Right atrium auricular region (tissue), 2 donors: ENCODE results near the gene KIRREL3. TPM values are rescaled to one million over a fixed set of nuclear protein-coding genes. Genes with fewer than 3 reads are reported as not detected.
A peak's percentile ranks its signal among the peaks of the same experiment; 100 is the strongest.

ENCODE experiments used
- DNase-seq: peaks from one replicate; pipeline ENCODE4 v3.0.0-alpha.2; 2019; ENCODE audit warnings: low spot score
- H3K27ac ChIP-seq, 2 donors: fragments of 200-600 bp; sonication (generic); 1 replicate in 1 of 2; 2 replicates in 1 of 2; pipeline ENCODE4 v1.5.1; 2016 to 2019
- H3K27me3 ChIP-seq, 2 donors: fragments of 200-600 bp; sonication (generic); one replicate each; pipeline versions ENCODE4 v1.5.1 to v1.6.0; 2017 to 2019
- H3K36me3 ChIP-seq: fragments of 200-600 bp; sonication (generic); one replicate; pipeline ENCODE4 v1.5.1; 2016
- H3K4me1 ChIP-seq, 2 donors: fragments of 200-600 bp; sonication (generic); one replicate each; pipeline versions ENCODE4 v1.5.1 to v1.6.0; 2017 to 2019
- H3K4me3 ChIP-seq, 2 donors: fragments of 200-600 bp; sonication (generic); 1 replicate in 1 of 2; 2 replicates in 1 of 2; pipeline ENCODE4 v1.5.1; 2017 to 2019; ENCODE audit warnings: mild to moderate bottlenecking in 1 of 2, moderate library complexity in 1 of 2
- H3K9me3 ChIP-seq, 2 donors: fragments of 200-600 bp; sonication (generic); one replicate each; pipeline ENCODE4 v1.5.1; 2019
- total RNA-seq, 2 donors: library from RNA; depleted of rRNA; stranded (reverse); fragments of >200 nt; gene quantifications; one replicate each; pipeline ENCODE4 v1.1.0, GENCODE V29; 2016
- TF ChIP-seq, protein P1 (sequence below), 2 donors: fragments of 200-600 bp; sonication (generic); IDR thresholded peaks; one replicate each; pipeline ENCODE4 v1.5.1; 2019; ENCODE audit warnings: antibody characterized with exemption in 2 of 2

The KIRREL3 gene
- total RNA-seq, 2 donors from 2014 or later = 0.51 to 0.74 TPM

DNA sequence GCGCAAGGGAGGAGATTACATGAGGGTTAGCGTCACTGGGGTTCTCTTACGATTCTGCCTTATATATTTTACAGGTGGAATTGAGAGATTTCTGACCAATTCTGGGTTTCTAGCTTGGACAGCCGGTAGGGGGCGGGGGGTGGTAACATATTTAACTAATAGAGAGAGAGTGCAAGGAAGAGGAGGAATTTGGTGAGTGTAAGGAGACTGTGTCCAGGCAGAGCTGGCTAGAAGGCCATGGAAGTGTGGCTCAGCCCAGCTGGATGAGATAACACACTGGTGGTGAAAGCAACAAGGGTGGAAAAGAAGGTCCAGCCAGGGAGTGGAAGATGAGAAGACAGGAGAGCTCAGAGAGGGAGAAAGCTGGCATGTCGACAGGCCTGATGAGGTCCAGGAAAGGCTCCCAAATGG, 588.6 kb downstream of the KIRREL3 start:
- H3K27ac ChIP-seq = peak overlapping the region; percentile 88 to 94
- no peaks in the 10 kb centered on the region for H3K9me3 ChIP-seq
- TF ChIP-seq, protein P1, sequence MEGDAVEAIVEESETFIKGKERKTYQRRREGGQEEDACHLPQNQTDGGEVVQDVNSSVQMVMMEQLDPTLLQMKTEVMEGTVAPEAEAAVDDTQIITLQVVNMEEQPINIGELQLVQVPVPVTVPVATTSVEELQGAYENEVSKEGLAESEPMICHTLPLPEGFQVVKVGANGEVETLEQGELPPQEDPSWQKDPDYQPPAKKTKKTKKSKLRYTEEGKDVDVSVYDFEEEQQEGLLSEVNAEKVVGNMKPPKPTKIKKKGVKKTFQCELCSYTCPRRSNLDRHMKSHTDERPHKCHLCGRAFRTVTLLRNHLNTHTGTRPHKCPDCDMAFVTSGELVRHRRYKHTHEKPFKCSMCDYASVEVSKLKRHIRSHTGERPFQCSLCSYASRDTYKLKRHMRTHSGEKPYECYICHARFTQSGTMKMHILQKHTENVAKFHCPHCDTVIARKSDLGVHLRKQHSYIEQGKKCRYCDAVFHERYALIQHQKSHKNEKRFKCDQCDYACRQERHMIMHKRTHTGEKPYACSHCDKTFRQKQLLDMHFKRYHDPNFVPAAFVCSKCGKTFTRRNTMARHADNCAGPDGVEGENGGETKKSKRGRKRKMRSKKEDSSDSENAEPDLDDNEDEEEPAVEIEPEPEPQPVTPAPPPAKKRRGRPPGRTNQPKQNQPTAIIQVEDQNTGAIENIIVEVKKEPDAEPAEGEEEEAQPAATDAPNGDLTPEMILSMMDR (IDR thresholded peaks at IDR 0.05) = peak; percentile 14 to 44
- no peaks in the 10 kb centered on the region for H3K27me3 ChIP-seq
- DNase-seq = peak; percentile 86
- H3K4me1 ChIP-seq = peaks cover 0 to 87% of the 10 kb centered on the region in 2 donors
- H3K4me3 ChIP-seq = no peak overlapping the region
- peaks cover 38% of the 10 kb centered on the region for H3K36me3 ChIP-seq

DNA sequence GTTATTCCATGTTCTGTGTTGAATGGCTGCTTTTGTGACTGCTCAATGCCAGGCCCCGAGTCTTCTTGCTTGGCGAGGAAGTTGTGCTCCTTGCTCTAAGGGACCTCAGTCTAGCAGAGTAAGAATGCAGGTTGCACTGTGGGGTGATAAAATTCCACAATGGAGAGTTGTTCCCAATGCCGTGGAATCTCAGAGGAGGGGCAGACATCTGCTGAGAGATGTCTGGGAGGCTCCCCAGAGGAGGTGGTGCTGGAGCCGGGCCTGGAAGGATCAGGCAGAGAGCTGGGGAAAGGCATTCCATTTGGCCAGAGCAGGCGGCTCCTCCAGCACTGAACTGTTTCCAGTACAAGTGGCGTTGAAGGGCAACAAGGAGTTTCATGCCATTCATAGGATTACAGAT, 589.9 kb downstream of the KIRREL3 start:
- Histone ChIP-seq H3K27me3 (no peaks in the 10 kb centered on the region), H3K36me3 (peaks cover 44% of the 10 kb centered on the region), H3K4me3 (no peak overlapping the region), H3K27ac (peak overlapping the region; percentile 88 to 94), H3K4me1 (peaks cover 0 to 84% of the 10 kb centered on the region in 2 donors), H3K9me3 (no peaks in the 10 kb centered on the region)
- peak; percentile 82 for DNase-seq
- TF ChIP-seq, protein P1 (IDR thresholded peaks at IDR 0.05) = no peak

DNA sequence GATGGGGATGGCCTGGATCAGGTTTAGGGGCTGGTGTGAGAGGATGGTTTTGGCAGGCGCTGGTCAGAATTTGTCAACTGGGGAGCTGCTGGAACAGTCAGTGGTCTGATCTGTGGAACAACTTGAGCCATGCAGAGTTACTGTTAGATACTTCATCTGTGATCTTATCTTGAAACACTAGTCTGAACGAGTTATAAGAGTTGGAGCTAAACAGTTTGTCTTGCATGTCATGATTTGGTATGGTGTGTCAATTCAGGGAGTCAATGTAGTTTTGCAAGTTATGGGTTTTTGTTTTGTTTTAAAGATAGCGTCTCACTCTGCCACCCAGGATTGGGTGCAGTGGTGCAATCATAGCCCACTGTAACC, 591.0 kb downstream of the KIRREL3 start:
- no peaks in the 10 kb centered on the region for H3K27me3 ChIP-seq
- H3K36me3 ChIP-seq = peaks cover 44% of the 10 kb centered on the region
- peak overlapping the region; percentile 88 to 94 for H3K27ac ChIP-seq
- H3K9me3 ChIP-seq = no peaks in the 10 kb centered on the region
- no peak overlapping the region for H3K4me3 ChIP-seq
- TF ChIP-seq, protein P1 (IDR thresholded peaks at IDR 0.05) = no peak
- no peak for DNase-seq
- H3K4me1 ChIP-seq = peaks cover 0 to 82% of the 10 kb centered on the region in 2 donors

DNA sequence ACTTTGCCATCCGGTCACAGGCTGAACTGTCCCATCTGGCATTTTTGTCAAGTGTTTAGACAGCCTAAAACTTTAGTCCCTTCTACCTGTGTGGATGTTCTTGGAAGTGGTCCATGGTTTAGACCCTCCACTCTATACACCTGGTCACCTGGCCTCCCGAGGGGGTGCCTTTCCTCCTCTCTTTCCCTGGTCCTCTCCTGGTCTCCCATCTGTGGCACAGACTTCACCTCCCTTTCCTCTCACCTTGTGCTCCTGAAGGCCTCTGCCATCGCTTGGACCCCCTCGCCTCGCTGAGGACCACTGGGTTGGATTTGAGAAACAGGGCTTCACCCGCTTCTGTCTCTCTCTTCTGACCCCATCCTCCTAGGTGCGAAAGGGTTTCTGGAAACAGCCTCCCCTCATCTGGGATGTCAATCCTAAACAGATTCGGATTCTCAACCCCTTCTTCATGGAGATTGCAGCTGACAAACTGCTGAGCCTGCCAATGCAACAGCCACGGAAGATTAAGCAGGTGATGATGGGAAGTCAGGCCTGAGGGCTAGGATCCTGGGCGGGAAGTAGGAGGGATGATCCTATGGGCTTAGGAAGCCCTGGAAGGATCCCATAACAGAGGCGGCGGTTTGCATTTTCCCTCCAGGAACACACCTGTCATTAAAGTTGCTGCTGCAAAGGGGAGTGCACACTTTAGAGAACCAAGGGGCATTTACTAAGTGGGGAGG, 591.5 kb downstream of the KIRREL3 start:
- TF ChIP-seq, protein P1 (IDR thresholded peaks at IDR 0.05) = no peak
- DNase-seq = no peak
- Histone ChIP-seq H3K27ac (peak overlapping the region; percentile 38 to 88), H3K27me3 (no peaks in the 10 kb centered on the region), H3K36me3 (peaks cover 43% of the 10 kb centered on the region), H3K4me1 (peaks cover 0 to 82% of the 10 kb centered on the region in 2 donors), H3K4me3 (no peak overlapping the region), H3K9me3 (no peaks in the 10 kb centered on the region)

DNA sequence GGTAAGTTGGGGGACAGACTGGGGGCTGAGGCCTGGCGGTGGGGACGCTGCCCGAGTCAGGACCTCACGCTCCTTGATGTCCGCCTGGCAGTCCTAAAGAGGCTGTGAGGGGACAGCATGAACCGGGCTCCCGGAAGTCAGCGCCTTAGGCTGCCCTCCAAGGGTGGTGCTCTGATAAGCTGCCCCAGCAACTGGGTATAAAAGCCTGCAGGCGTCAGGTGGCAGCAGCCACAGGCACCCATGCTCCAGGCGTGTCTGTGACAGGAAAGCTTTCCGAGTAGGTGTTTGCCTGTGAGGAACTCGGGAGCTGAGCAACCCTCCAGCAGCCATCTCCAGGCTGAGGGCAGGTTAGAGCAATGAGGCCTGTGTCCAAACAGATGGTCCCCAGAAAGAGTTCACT, 592.1 kb downstream of the KIRREL3 start:
- H3K36me3 ChIP-seq = peaks cover 37% of the 10 kb centered on the region
- no peak for DNase-seq
- no peaks in the 10 kb centered on the region for H3K27me3 ChIP-seq
- H3K4me1 ChIP-seq = peaks cover 0 to 82% of the 10 kb centered on the region in 2 donors
- H3K27ac ChIP-seq = peak overlapping the region; percentile 38 to 88
- TF ChIP-seq, protein P1 (IDR thresholded peaks at IDR 0.05) = no peak
- no peaks in the 10 kb centered on the region for H3K9me3 ChIP-seq
- H3K4me3 ChIP-seq = no peak overlapping the region
